HCEC 1CT (cell line): ENCODE data around the gene SIGLEC12.

ENCODE experiments used
- DNase-seq: peaks from one replicate; pipeline ENCODE4 v3.0.0-alpha.2; 2017

The SIGLEC12 gene

DNA sequence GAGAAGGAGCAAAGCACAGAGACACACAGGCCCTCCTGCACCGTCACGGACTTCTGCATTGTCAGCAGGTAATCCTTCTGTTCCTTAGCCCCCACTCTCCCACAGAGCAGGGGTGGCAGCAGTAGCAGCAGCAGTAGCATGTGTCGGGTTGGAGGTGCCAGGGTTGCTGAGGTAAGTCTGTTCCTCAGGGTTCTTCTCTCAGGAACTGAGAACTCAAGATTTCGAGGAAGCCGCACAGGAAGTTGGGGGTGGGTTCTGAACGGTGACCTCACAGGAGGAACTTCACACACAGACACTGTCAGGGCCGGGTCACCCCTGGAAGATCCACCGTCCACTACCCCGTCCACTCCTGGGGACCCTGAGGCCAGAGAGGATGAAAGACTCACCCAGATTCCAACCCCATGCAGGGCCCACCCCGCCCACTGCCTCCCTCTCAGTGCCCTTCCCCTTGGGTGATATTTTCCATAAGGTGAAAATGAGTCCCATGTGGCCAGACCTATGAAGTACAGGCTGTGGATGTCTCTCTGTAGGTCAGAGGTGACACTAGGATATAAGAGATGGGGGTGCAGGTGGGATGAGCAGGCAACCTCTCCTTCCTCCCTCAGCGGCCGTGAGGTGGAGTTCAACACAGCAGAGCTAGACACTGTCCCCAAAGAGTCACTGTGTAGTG is at the start of gene SIGLEC12:
Gene SIGLEC12 (minus strand): TSS at position 207 of the 670 bp plus-strand sequence. CDS start 67 bp downstream, at position 140.
- DNase-seq = no peak

DNA sequence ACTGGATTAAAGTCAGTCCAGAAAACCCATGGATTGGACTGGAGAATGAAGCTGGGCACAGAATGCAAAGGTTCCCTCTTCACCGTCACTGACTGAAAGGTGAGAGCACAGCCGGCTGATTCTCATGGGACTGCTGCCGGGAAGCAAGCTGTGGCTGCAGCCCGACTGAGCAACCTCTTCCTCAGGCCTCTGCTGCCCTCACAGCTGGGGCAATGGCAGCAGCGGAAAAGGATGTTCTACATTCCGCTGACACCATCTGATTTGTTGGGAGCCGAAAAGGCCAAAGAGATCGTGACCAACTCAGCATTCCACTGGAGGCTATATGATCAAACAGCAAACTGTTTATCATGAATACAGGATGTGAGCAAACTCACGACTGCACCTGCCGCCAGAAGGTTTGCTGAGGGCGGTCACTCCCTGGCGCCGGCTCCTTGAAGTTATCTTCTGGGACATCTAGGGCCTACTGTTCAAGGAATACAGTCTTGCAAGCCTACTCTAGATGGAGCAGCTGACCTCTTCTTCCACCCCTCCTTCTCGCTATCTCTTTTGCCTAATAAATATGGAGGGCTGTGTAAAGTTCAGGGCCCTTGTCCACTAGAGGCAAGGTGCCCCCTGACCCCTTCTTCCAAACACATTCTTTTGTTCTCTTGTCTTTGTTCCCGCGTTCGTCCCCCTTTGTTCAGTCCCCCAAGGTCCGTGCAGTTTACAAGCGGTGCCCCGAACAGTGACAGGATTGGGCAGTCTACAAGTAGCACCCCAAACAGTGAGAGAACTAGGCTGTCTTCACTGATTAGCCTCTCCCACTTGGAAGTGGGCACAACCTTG is 49.5 kb upstream of the SIGLEC12 start:
- no peak for DNase-seq

- DNase-seq = no peak
Observed at GRCh38 chr19:51549533-51550324, 48.1 kb upstream of the SIGLEC12 start.

DNA sequence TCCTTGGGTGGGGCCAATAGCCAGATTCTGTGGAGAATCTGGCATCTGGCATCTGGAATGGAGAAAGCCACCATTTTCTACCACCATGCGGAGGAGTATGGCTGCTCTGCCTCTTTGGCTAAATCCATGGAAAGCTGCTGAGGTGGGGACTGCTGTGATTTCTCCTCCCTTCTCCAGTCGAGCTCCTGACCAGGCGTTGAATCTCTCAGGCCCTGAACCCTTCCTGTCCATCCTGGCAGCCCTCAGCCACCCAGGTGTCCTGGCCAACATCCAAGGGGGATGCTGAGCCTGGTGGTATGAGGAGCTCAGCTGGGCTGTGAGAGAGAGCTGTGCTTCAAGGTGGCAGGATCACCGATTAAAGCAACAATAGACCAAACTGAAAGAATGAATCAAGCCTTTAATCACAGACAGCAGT is 47.3 kb upstream of the SIGLEC12 start:
- no peak for DNase-seq

- no peak for DNase-seq
Observed at GRCh38 chr19:51548213-51548651, 46.6 kb upstream of the SIGLEC12 start.

DNA sequence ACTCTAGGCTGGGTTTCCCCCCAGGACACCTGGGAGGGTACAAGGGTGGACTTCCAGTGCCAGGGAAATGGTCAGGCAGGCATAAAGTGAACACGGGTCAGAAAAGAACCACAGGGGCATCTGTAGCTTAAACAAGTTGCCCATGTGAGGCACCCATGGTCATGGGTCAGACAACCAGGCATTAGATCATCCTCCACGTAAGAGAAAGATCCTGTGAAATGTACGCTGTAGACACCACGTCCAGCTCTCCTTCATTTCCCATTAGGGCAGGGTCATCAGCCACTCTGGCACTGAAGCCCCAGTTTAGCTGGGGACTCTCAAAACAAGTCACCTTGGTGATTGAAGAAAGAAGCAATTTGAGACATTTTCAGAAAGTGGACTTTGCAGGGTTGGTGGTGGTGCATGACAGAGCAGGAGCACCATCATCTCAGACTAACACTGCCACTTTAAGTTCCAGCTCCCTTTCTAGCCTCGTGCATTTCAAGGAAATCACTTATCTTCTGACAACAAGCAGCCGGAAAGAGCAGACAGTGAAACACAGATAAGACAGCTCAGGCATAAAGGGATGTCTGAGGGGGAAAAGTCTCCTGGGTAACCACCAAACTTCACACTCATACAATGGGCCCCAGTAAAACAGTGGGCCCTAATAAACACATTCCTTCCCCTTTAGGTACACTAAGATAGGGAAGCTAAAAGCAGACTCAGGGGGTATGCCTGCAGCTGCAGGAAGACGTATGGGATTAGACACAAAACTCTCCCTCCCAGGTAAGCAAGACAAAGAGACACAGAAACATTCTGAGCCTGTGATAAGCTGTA is 46.0 kb upstream of the SIGLEC12 start:
- DNase-seq = no peak

DNA sequence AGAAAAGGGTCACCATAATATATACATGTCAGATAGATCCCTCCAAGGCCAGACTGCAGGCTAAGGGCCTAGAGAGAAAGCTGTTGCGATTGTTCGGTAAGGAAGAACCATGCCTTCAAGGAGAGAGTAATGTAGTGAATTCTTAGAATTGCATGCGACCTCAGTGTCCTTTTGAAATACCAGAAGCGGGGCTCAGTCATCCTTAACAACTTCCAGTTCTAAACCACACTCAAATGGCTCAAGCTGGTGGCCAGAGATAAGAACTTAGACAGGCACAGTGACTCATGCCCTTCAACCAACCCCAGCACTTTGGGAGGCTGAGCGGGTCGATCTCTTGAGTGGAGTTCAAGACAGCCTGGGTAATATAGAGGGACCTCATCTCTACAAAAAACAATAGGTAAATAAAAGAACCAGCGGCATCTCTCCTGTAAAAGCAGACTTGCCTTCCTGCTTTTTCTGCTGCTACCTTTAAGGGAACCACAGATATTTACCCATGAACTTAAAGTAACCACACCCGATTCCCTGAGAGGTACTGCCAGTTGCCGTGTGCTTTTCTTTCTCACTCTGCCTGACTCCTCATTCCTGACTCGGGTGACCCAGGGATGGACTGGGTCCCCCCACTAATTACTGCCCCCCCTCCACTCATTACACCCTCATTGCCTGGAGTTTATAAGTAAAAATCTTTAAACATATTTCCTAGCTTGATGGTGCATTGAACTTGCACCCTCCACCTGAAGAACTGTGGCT is 45.2 kb upstream of the SIGLEC12 start:
- DNase-seq = no peak

- no peak for DNase-seq
Observed at GRCh38 chr19:51546107-51546649, 44.6 kb upstream of the SIGLEC12 start.

DNA sequence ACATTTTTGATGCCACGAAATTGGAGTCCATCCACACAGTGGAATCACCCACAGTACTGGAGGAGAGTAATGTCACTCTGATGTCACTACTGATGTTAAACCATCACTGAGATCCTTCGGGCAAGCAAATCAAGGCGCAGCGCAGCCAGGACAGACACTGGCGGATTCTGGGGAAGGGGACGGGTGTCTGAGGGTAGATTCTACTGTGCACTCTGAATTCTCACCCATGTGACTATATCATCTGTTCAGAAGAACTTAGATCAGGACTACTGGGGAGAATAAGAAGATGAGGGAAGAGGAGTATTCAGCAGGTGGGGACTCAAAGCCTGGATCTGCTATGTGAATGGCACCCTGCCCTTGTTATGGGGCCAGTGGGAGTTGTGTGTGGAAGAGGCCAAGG is 42.4 kb upstream of the SIGLEC12 start:
- no peak for DNase-seq

DNA sequence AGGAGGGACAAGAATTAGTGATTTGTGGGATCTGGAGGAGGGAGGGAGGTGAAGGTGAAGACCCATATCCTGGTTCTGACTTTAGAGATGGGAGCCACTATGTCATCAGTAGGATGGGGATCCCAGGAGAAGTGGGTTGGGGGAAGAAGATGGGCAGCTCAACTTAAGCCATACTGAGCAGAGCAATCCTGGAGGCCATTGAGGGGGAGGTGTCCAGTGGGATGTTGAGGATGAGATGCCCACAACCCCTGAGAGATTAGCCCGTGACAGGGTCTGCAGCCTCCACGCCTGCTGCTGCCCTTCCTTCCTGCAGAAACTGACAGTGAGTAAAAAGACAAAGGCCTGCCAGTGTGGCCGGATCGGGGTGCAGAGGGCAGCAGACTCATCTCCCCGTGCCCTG is 41.1 kb upstream of the SIGLEC12 start:
- DNase-seq = no peak

DNA sequence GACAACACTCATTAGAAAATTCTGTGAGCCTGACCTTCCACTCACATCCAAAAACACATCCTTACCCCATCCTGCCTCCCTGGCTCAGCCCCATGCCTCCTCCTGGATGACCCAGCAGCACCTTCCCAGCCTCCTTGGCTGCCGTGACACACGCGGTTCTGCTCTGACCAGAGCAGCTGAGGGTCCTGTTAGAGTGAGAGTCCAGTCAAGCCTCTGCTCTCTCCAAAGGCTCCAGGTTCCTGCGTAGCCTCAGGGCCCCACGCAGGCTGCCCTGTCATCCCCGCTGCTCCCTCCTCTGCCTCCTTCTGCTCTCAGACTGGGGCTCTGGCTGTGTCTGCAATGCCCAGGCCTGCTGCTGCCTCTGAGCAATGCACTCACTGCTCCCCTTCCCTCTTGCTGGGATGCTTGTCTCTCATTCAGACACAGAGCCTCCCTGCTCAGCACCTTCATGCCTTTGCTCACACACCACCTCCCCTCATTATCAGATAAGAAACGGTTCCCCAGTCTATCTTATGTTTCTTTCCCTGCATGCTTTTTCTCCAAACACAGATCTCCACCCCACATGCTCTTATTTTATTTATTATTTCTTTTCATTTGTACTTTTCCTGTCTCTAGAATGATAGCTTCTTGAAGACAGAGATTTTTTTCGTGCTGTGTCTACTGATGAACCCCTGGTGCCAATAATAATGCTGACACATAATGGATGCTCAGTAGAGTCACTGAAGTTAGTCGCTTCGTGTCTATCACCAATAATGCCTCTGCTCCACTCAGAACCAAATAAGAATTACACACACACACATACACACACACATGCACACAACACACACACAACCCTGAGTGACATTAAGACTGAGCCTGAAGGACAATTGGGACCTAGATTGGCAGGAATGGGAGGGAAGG is 40.1 kb upstream of the SIGLEC12 start:
- no peak for DNase-seq

- no peak for DNase-seq
Observed at GRCh38 chr19:51539821-51540366, 38.3 kb upstream of the SIGLEC12 start.

DNA sequence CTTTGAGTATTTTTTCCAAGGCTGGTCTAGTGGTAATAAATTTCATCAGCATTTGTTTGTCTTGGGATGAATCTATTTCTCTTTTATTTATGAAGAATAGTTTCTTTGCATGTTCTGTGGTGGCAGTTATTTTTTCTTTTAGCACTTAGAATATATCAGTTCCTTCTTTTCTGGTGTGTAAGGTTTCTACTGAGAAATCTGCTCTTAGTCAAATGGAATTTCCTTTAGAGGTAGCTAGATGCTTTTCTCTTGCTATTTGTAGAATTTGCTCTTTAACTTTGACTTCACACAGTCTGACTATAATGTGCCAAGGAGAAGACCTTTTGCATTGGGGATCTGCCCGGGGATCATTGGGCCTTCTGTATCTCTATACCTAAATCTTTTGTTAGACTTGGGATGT is 33.9 kb upstream of the SIGLEC12 start:
- DNase-seq = no peak

DNA sequence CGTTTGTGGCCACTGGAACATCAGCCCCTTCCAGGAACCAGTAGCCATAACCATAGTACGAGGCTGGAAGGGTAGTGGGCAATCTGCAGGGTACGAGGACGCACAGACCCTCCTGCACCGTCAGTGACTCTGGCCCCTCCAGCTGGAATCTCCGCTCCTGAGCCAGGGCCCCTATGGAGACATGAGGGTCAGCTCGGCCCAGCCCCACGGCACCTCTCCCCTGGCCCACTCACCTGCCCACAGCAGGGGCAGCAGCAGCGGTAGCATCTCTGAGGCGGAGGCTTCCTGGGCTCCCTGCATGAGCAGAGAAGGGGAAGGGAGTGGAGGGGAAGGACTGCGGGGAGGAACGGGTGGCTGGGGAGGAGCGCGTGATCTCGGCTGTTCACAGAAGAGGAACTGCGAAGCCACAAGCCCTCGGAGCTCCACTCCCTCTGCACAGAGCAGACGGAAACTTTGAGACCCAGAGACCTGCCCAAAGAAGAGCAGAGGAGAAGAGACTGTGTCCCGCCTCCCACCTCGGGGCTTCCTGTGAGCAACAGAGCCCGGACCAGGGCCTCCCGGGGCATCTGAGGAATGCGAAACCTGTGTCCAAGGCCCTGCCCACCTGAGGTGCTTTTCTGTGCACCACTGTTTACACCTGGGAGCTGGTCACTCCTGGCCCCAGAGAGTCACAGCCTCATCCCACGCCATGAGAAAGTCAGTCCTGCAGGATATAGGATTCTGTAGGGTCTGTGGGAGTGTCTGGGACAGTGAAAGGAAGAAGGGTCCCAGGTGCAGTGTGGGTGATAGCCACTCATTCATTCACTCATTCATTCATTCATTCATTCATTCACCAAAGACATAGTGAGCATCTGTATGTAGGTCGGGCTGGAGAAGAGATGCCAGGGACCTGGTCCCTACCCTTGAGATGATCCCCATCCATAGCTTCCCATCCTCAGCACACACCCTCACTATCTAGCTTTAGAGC is 30.0 kb upstream of the SIGLEC12 start, which contains the start of gene SIGLEC6:
Gene SIGLEC6 (minus strand): TSS at position 322 of the 967 bp plus-strand sequence. CDS start 22 bp downstream, at position 300.
- no peak for DNase-seq

DNA sequence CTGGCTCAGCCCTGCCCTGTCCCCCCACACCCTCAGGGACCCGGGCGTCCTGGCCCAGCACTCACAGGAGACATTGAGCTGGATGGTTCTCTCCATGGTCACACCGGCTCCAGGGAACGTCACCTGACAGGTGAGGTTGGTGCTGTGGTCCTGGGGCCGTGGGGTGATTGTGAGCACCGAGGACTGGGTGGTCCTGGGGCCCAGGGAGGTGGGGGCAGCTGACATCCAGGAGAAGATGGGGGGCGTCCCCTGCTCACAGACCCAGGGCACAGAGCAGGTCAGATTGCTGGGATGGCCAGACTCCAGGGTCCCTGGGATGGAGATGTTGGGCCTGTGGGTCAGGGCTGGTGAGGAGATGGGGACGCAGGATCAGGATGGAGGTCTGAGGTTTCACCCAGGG is 29.0 kb upstream of the SIGLEC12 start:
- no peak for DNase-seq

GRCh38 chr19:51529301-51529700 is 27.7 kb upstream of the SIGLEC12 start:
- no peak for DNase-seq

GRCh38 chr19:51525651-51526050 is 24.1 kb upstream of the SIGLEC12 start:
- DNase-seq = no peak

DNA sequence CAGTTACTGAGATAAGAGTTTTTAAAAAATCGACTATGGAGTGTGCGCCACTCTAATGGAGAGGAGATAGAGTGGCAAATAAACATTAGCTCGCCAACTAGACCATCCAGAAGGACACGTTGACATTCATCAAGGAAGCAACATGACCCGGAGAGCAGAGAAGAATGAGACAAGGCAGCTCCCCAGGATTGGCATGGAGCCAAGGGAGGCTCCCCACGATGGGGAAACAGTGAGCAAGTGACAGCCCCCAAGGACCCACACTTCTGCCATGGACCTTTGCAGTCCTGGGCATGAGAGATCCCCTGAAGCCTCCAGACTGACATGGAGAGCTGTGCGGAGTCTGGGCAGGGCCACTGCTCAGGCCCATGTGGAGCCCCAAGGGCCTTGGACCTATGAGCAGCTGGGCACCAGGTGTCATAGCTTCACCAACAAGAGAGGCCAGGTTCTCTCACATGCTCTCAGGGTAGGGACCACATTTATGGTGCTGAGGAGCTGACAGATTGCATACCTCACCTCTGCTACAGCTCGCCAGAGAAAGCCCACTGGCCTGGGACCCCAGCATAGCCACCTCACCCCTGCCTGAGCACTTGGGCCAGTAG is 23.2 kb upstream of the SIGLEC12 start:
- no peak for DNase-seq
